NCI-H526 treated with DMSO at 0.1 percent for 48 hours (cell line): Measurements from ENCODE around the gene HOXD10.

Experiments
- DNase-seq: peaks from one replicate; lab custom pipeline; 2025; lab: John Stamatoyannopoulos, UW

The HOXD10 gene

GRCh38 chr2:176164611-176165369 is 48.2 kb downstream of the HOXD10 start:
- DNase-seq = no peak

GRCh38 chr2:176165370-176166050 is 48.9 kb downstream of the HOXD10 start:
- no peak for DNase-seq

GRCh38 chr2:176166272-176166671 is 49.7 kb downstream of the HOXD10 start:
- DNase-seq = no peak

GRCh38 chr2:176167398-176167797 is 50.8 kb downstream of the HOXD10 start:
- DNase-seq = no peak

GRCh38 chr2:176169181-176169580 is 52.6 kb downstream of the HOXD10 start:
- DNase-seq = no peak
